Pancreas (tissue), 10 donors: ENCODE measurements around the gene POU2AF2. TPM values are rescaled to one million over a fixed set of nuclear protein-coding genes. Genes with fewer than 3 reads are reported as not detected.

Experiments
- ATAC-seq, 4 donors: fragments of 200-7000 bp; cut with Tn5 transposase; one replicate each; pipeline versions ENCODE4 v1.8.0 to v1.9.1; 2020; ENCODE audit warnings: mild to moderate bottlenecking in 4 of 4, moderate library complexity in 4 of 4
- DNase-seq, 6 donors: peaks; one replicate each; pipeline ENCODE4 v3.0.0-alpha.2; 2020
- FAIRE-seq: peaks from 2 replicates; lab custom pipeline; 2012; peaks lifted over from hg19 to GRCh38; lab: Jason Lieb, UNC
- H3K27ac ChIP-seq, 4 donors: fragments of 200-600 bp; sonication (generic); 1 replicate in 3 of 4; 2 replicates in 1 of 4; pipeline versions ENCODE4 v1.5.0 to v1.8.0; 2020
- H3K27me3 ChIP-seq, 4 donors: fragments of 200-600 bp; one replicate each; pipeline ENCODE4 v1.8.0; 2021
- H3K36me3 ChIP-seq, 3 donors: fragments of 200-600 bp; sonication (generic) in 1 of 3; one replicate each; pipeline versions ENCODE4 v1.5.0 to v1.8.0; 2020 to 2021
- H3K4me1 ChIP-seq, 3 donors: fragments of 200-600 bp; one replicate each; pipeline ENCODE4 v1.8.0; 2021
- H3K4me3 ChIP-seq, 4 donors: fragments of 200-600 bp; sonication (generic) in 2 of 4; one replicate each; pipeline versions ENCODE4 v1.5.0 to v1.8.0; 2020 to 2021
- H3K9me3 ChIP-seq, 4 donors: fragments of 200-600 bp; one replicate each; pipeline ENCODE4 v1.8.0; 2021
- WGBS, 2 donors: extraction: QIAGEN DNeasy Blood & Tissue Kit; methylation state at CpG; one replicate each; pipeline ENCODE4 v1.1.7; 2013; 5-methylcytosine and 5-hydroxymethylcytosine counted together
- intact Hi-C, 3 donors: fragments of 100-400 bp; cut with DNase I; formaldehyde crosslinking; loops; one replicate each; pipeline versions ENCODE4 v1.11.1 to v1.14.2; 2022
- polyA plus RNA-seq, 2 donors: library from polyadenylated mRNA; stranded (reverse); fragments of 200-250 nt; gene quantifications; one replicate each; pipeline ENCODE4 v1.2.3, GENCODE V29; 2013
- total RNA-seq, 6 donors: library from RNA; stranded (reverse); fragmentation: NEBNext Ultra II Directional in 4 of 6; extraction: Animal tissue kit (Norgen Biotek cat#: 25700) in 4 of 6; gene quantifications; one replicate each; pipeline versions ENCODE4 v1.2.1 to v1.2.4, GENCODE V29; 2021 to 2023
- TF ChIP-seq, protein P1 (sequence below), 4 donors: fragments of 200-600 bp; sonication (generic) in 3 of 4; IDR thresholded peaks; one replicate each; pipeline versions ENCODE4 v1.5.0 to v1.8.0; 2021; ENCODE audit warnings: antibody characterized with exemption in 4 of 4
- donor health status: healthy with polysubstance abuse.
- donor health status: DM: no; HTN: no; CAD: no; lungs with moderate emphysema.
- donor health status: DM: no; HTN: no; CAD: no.
- donor health status: control.
- donor health status: control.
- donor health status: Bipolar disorder and iron deficiency.
- donor health status: DM: yes; HTN: yes; CAD: no.
- donor health status: DM: no; HTN: no; CAD: no.
- donor health status: DM: no; HTN: no; CAD: no.
- donor health status: DM: yes; HTN: yes; CAD: no.

The POU2AF2 gene
- total and polyA plus RNA-seq, 8 donors = 0.16 to 1.9 (median 0.24) TPM

- TF ChIP-seq, protein P1, sequence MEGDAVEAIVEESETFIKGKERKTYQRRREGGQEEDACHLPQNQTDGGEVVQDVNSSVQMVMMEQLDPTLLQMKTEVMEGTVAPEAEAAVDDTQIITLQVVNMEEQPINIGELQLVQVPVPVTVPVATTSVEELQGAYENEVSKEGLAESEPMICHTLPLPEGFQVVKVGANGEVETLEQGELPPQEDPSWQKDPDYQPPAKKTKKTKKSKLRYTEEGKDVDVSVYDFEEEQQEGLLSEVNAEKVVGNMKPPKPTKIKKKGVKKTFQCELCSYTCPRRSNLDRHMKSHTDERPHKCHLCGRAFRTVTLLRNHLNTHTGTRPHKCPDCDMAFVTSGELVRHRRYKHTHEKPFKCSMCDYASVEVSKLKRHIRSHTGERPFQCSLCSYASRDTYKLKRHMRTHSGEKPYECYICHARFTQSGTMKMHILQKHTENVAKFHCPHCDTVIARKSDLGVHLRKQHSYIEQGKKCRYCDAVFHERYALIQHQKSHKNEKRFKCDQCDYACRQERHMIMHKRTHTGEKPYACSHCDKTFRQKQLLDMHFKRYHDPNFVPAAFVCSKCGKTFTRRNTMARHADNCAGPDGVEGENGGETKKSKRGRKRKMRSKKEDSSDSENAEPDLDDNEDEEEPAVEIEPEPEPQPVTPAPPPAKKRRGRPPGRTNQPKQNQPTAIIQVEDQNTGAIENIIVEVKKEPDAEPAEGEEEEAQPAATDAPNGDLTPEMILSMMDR (IDR thresholded peaks at IDR 0.05) = no peak
- DNase-seq = no peak
- intact Hi-C loops = no loop called here
- no peaks in the 10 kb centered on the region for H3K9me3 ChIP-seq
- no peak for FAIRE-seq
- H3K27ac ChIP-seq = no peak overlapping the region
- ATAC-seq = no peak
- no peaks in the 10 kb centered on the region for H3K36me3 ChIP-seq
- no peaks in the 10 kb centered on the region for H3K4me1 ChIP-seq
- WGBS, 2 donors = 81 to 82% methylated on average over 3 of the region's 3 CpGs
- H3K27me3 ChIP-seq = no peaks in the 10 kb centered on the region
- no peak overlapping the region for H3K4me3 ChIP-seq
These were observed 13.7 kb upstream of the POU2AF2 start for GRCh38 chr11:111231836-111232235.

GRCh38 chr11:111236383-111236782, 9.1 kb upstream of the POU2AF2 start:
- 31 to 49% methylated on average over 2 of the region's 2 CpGs for WGBS, 2 donors
- no peak for ATAC-seq
- no peak overlapping the region for H3K27ac ChIP-seq
- no peaks in the 10 kb centered on the region for H3K36me3 ChIP-seq
- H3K27me3 ChIP-seq = no peaks in the 10 kb centered on the region
- TF ChIP-seq, protein P1 (IDR thresholded peaks at IDR 0.05) = no peak
- DNase-seq = no peak
- intact Hi-C loops = no loop called here
- no peaks in the 10 kb centered on the region for H3K9me3 ChIP-seq
- no peaks in the 10 kb centered on the region for H3K4me1 ChIP-seq
- H3K4me3 ChIP-seq = no peak overlapping the region
- FAIRE-seq = no peak

GRCh38 chr11:111237926-111238325, 7.6 kb upstream of the POU2AF2 start:
- H3K9me3 ChIP-seq = no peaks in the 10 kb centered on the region
- ATAC-seq (no peak), DNase-seq (no peak), FAIRE-seq (no peak)
- H3K27me3 ChIP-seq = no peaks in the 10 kb centered on the region
- intact Hi-C loops = no loop called here
- no peaks in the 10 kb centered on the region for H3K4me1 ChIP-seq
- H3K4me3 ChIP-seq = no peak overlapping the region
- TF ChIP-seq, protein P1 (IDR thresholded peaks at IDR 0.05) = no peak
- H3K27ac ChIP-seq = no peak overlapping the region
- 62 to 71% methylated on average over 1 of the region's 1 CpG for WGBS, 2 donors
- no peaks in the 10 kb centered on the region for H3K36me3 ChIP-seq

DNA sequence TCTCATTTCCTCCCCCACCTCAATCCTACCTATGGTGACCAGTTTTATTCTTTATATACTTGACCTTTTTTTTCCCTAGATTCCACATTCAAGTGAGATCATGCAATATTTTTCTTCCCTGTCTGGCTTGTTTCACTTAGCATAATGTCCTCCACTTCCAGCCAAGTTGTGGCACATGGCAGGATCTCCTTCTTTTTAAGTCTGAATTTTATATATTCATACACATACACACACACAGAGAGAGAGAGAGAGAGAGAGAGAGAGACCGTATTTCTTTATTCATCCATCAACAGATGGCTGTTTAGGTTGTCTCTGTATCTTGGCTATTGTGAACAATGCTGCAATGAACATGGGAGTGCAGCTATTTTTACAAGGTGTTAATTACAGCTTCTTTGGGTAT, 1.4 kb downstream of the POU2AF2 start:
- Histone ChIP-seq H3K9me3 (no peaks in the 10 kb centered on the region), H3K4me1 (no peaks in the 10 kb centered on the region), H3K36me3 (no peaks in the 10 kb centered on the region), H3K4me3 (no peak overlapping the region), H3K27ac (no peak overlapping the region), H3K27me3 (peaks cover 0 to 5% (median 0%) of the 10 kb centered on the region in 4 donors)
- intact Hi-C loops = no loop called here
- DNase-seq (no peak), FAIRE-seq (no peak), ATAC-seq (no peak)
- 64% methylated on average over 1 of the region's 1 CpG for WGBS, 2 donors
- TF ChIP-seq, protein P1 (IDR thresholded peaks at IDR 0.05) = no peak

DNA sequence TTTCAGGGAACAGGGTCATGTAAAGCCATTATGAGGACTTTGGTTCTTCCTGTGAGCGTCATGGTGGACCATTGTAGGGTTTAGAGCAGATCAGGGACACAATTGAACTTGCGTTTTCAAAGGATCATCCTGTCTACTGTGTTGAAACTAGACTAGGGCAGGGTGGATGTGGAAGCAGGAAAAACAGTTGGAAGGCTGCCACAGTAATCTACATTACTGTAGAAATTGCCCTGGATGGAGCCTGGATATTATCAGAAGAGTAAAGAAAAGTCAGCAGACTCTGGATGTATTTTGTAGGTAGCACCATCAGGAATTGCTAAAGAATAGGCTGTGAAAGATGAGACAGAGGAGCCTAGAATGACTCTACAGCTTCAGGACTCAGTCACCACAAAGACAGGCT, 5.4 kb downstream of the POU2AF2 start:
- TF ChIP-seq, protein P1 (IDR thresholded peaks at IDR 0.05) = no peak
- intact Hi-C loops = no loop called here
- no peak overlapping the region for H3K27ac ChIP-seq
- 46 to 49% methylated on average over 2 of the region's 2 CpGs for whole genome bisulfite sequencing, 2 donors
- H3K9me3 ChIP-seq = no peaks in the 10 kb centered on the region
- FAIRE-seq (no peak), ATAC-seq (no peak), DNase-seq (no peak)
- H3K4me1 ChIP-seq = no peaks in the 10 kb centered on the region
- no peaks in the 10 kb centered on the region for H3K36me3 ChIP-seq
- H3K4me3 ChIP-seq = no peak overlapping the region
- peaks cover 0 to 5% (median 0%) of the 10 kb centered on the region in 4 donors for H3K27me3 ChIP-seq
